Panc1 (cell line): ENCODE measurements around the gene SH3BP1. TPM values are rescaled to one million over a fixed set of nuclear protein-coding genes. Genes with fewer than 3 reads are reported as not detected.
A peak's percentile ranks its signal among the peaks of the same experiment; 100 is the strongest.

Source experiments
- ATAC-seq: fragments of 200-7000 bp; cut with Tn5 transposase; 2 replicates; pipeline ENCODE4 v1.9.1; 2020; ENCODE audit warnings: mild to moderate bottlenecking, moderate library complexity
- BruUV-seq: library from RNA; stranded (reverse); fragments of 400-500 nt; replicated peaks from 2 replicates; lab custom pipeline; 2021; lab: Mats Ljungman, UMichigan
- CTCF ChIA-PET: fragments of 300-600 bp; sonication (Branson Sonifier 250); formaldehyde crosslinking; loops from one replicate; lab custom pipeline; 2022; ENCODE audit warnings: antibody characterized with exemption; lab: Charles Lee
- POLR2A ChIA-PET: fragments of 300-600 bp; sonication (Branson Sonifier 250); formaldehyde crosslinking; loops from one replicate; lab custom pipeline; 2022; ENCODE audit warnings: antibody characterized with exemption; lab: Charles Lee
- DNase-seq: peaks from one replicate; pipeline ENCODE4 v3.0.0-alpha.2; 2010; ENCODE audit warnings: low read depth, low spot score
- H3K27ac ChIP-seq: 2 replicates; pipeline ENCODE4 v1.5.1; 2011; ENCODE audit warnings: mild to moderate bottlenecking, low read length, inconsistent platforms
- H3K27me3 ChIP-seq: fragments of 200-500 bp; sonication (Bioruptor generic); 2 replicates; pipeline ENCODE4 v1.6.0; 2014; ENCODE audit warnings: low read length, inconsistent platforms; ENCODE audit not compliant: control insufficient read depth, insufficient read depth
- H3K36me3 ChIP-seq: fragments of 200-500 bp; sonication (Bioruptor generic); 2 replicates; pipeline ENCODE4 v1.5.1; 2014; ENCODE audit warnings: inconsistent platforms, mild to moderate bottlenecking, low read length, moderate library complexity; ENCODE audit not compliant: control insufficient read depth, insufficient read depth
- H3K4me1 ChIP-seq: 2 replicates; pipeline ENCODE4 v1.5.1; 2011; ENCODE audit warnings: inconsistent platforms, mild to moderate bottlenecking, low read length, moderate library complexity; ENCODE audit not compliant: control insufficient read depth, insufficient read depth
- H3K4me3 ChIP-seq, 2 experiments: 2 replicates each; pipeline ENCODE4 v1.5.1; 2011 to 2012; ENCODE audit warnings: low read depth in 2 of 2, low read length in 2 of 2, mild to moderate bottlenecking in 2 of 2, inconsistent platforms in 1 of 2, moderate library complexity in 1 of 2
- H3K9me3 ChIP-seq: fragments of 200-500 bp; sonication (Bioruptor generic); 2 replicates; pipeline ENCODE4 v1.5.1; 2014; ENCODE audit warnings: low read depth, mild to moderate bottlenecking, inconsistent platforms, low read length, moderate library complexity; ENCODE audit not compliant: control insufficient read depth, insufficient read depth
- POLR2AphosphoS5 ChIP-seq: IDR thresholded peaks from 2 replicates; pipeline ENCODE4 v1.6.1; 2012; ENCODE audit warnings: mild to moderate bottlenecking, low read depth, low read length, moderate library complexity
- SIN3A ChIP-seq: IDR thresholded peaks from 2 replicates; pipeline ENCODE4 v1.6.1; 2012; ENCODE audit warnings: low read depth, mild to moderate bottlenecking, low read length, moderate library complexity, borderline replicate concordance; ENCODE audit not compliant: insufficient read depth
- TCF7L2 ChIP-seq: IDR thresholded peaks from 2 replicates; pipeline ENCODE4 v1.6.1; 2011; ENCODE audit warnings: mild to moderate bottlenecking, low read depth, low read length, inconsistent platforms
- in situ Hi-C: cut with HindIII; loops from 2 replicates; pipeline ENCODE4 v1.10.0; 2016; ENCODE audit warnings: low sequenced_read_pairs, low pct_unique_long_range_greater_than_20kb
- intact Hi-C: fragments of 100-400 bp; cut with micrococcal nuclease; formaldehyde crosslinking; loops from one replicate; pipeline ENCODE4 v1.10.0; 2022; ENCODE audit not compliant: unreplicated experiment
- total RNA-seq: library from RNA; stranded (reverse); gene quantifications from one replicate; pipeline ENCODE4 v1.2.1, GENCODE V29; 2021; ENCODE audit not compliant: unreplicated experiment
- TF ChIP-seq, protein P1 (sequence below), 2 experiments: IDR thresholded peaks; 2 replicates each; pipeline ENCODE4 v1.6.1; 2011 to 2012; ENCODE audit warnings: low read depth in 2 of 2, control low read depth in 1 of 2, low read length in 1 of 2, mild to moderate bottlenecking in 1 of 2, moderate library complexity in 1 of 2; ENCODE audit not compliant: insufficient read depth in 1 of 2
- TF ChIP-seq, protein P2 (sequence below): fragments of 450-650 bp; IDR thresholded peaks from 2 replicates; pipeline ENCODE4 v1.5.1; 2017; ENCODE audit warnings: mild to moderate bottlenecking

The SH3BP1 gene
- total RNA-seq, 1 experiment from 2014 or later = 6.8 TPM

DNA sequence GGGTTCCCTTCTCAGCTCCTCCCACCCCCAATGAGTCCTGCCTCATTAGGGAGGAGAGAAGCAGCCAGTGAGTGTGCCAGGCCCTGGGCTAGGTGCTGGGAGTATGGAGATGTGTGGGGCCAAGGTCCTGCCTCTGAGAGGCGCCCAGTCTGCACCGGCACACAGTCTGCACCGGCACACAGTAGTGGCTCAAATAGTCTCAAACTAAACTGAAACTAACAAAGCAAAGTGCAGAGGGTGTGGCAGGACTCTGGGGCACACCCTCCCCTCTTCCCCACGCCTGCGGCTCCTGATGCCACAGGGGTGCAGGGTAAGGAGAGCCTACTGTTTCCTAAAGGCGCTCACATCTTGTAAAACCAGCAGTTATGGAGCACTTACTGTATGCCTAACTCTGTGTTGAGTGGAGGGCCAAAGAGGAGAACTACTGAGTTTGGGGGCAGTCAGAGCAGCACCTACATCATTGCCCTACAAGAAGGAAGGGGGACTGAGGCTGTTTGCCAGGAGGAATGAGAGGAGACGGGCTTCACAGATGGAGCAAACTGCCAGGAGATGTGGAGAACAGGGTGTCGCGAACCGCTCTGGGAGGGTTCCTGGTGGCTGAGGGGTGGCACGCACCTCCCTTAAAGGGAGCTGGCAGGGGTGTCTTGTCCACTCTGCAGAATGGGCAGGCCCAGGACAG, 939 bp upstream of the SH3BP1 start:
- BruUV-seq = no TSS peak
- H3K4me1 ChIP-seq = peaks cover 17% of the 10 kb centered on the region
- DNase-seq (no peak), ATAC-seq (no peak)
- H3K27ac ChIP-seq = no peak overlapping the region
- intact Hi-C loops = no loop called here
- H3K4me3 ChIP-seq = no peak overlapping the region
- in situ Hi-C loops = no loop called here
- H3K27me3 ChIP-seq = no peaks in the 10 kb centered on the region
- ChIA-PET POLR2A (no interaction called here), CTCF (no interaction called here)
- no peaks in the 10 kb centered on the region for H3K36me3 ChIP-seq
- TF ChIP-seq POLR2AphosphoS5 (no peak), SIN3A (no peak)
- TF ChIP-seq, protein P1, sequence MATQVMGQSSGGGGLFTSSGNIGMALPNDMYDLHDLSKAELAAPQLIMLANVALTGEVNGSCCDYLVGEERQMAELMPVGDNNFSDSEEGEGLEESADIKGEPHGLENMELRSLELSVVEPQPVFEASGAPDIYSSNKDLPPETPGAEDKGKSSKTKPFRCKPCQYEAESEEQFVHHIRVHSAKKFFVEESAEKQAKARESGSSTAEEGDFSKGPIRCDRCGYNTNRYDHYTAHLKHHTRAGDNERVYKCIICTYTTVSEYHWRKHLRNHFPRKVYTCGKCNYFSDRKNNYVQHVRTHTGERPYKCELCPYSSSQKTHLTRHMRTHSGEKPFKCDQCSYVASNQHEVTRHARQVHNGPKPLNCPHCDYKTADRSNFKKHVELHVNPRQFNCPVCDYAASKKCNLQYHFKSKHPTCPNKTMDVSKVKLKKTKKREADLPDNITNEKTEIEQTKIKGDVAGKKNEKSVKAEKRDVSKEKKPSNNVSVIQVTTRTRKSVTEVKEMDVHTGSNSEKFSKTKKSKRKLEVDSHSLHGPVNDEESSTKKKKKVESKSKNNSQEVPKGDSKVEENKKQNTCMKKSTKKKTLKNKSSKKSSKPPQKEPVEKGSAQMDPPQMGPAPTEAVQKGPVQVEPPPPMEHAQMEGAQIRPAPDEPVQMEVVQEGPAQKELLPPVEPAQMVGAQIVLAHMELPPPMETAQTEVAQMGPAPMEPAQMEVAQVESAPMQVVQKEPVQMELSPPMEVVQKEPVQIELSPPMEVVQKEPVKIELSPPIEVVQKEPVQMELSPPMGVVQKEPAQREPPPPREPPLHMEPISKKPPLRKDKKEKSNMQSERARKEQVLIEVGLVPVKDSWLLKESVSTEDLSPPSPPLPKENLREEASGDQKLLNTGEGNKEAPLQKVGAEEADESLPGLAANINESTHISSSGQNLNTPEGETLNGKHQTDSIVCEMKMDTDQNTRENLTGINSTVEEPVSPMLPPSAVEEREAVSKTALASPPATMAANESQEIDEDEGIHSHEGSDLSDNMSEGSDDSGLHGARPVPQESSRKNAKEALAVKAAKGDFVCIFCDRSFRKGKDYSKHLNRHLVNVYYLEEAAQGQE (IDR thresholded peaks at IDR 0.05; ENCODE audit: insufficient read depth in 1 of 2, low read depth in 2 of 2, low read length in 1 of 2) = no peak
- TF ChIP-seq, protein P2, sequence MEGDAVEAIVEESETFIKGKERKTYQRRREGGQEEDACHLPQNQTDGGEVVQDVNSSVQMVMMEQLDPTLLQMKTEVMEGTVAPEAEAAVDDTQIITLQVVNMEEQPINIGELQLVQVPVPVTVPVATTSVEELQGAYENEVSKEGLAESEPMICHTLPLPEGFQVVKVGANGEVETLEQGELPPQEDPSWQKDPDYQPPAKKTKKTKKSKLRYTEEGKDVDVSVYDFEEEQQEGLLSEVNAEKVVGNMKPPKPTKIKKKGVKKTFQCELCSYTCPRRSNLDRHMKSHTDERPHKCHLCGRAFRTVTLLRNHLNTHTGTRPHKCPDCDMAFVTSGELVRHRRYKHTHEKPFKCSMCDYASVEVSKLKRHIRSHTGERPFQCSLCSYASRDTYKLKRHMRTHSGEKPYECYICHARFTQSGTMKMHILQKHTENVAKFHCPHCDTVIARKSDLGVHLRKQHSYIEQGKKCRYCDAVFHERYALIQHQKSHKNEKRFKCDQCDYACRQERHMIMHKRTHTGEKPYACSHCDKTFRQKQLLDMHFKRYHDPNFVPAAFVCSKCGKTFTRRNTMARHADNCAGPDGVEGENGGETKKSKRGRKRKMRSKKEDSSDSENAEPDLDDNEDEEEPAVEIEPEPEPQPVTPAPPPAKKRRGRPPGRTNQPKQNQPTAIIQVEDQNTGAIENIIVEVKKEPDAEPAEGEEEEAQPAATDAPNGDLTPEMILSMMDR = no peak
- H3K9me3 ChIP-seq = no peaks in the 10 kb centered on the region

- intact Hi-C loops = no loop called here
- Histone ChIP-seq H3K36me3 (no peaks in the 10 kb centered on the region), H3K4me1 (peaks cover 6% of the 10 kb centered on the region; the same call in 1 of the 2 replicates), H3K27ac (no peak overlapping the region), H3K4me3 (peak overlapping the region; percentile 39 to 48), H3K9me3 (no peaks in the 10 kb centered on the region), H3K27me3 (no peaks in the 10 kb centered on the region)
- POLR2A ChIA-PET = interaction anchor here (0.5 kb wide), 1 partner anchor 245 kb away, joined by 7 read pairs; no protein-coding TSS in a partner anchor
- CTCF ChIA-PET = no interaction called here
- TF ChIP-seq SIN3A (no peak), TCF7L2 (no peak), POLR2AphosphoS5 (no peak)
- TF ChIP-seq, protein P1 (IDR thresholded peaks at IDR 0.05; ENCODE audit: insufficient read depth in 1 of 2, low read depth in 2 of 2, low read length in 1 of 2) = no peak
- TF ChIP-seq, protein P2 = no peak
- in situ Hi-C loops = no loop called here
- ATAC-seq (no peak), DNase-seq (no peak)
- no TSS peak for BruUV-seq
These were observed 512 bp downstream of the SH3BP1 start for GRCh38 chr22:37639771-37640590.
